H9 (cell line): Measurements from ENCODE around the gene TRPM1. TPM values are rescaled to one million over a fixed set of nuclear protein-coding genes. Genes with fewer than 3 reads are reported as not detected.

Experiments used
- DNase-seq: peaks from one replicate; pipeline ENCODE4 v3.0.0-alpha.2; 2017
- H2AFZ ChIP-seq: one replicate; pipeline ENCODE4 v1.6.1; 2013; ENCODE audit warnings: mild to moderate bottlenecking, low read length, control low read depth, moderate library complexity
- H2AK5ac ChIP-seq: 2 replicates; pipeline ENCODE4 v1.6.1; 2013; ENCODE audit warnings: low read length, control low read depth, mixed read lengths; ENCODE audit not compliant: insufficient read length
- H2BK120ac ChIP-seq: one replicate; pipeline ENCODE4 v1.6.1; 2013; ENCODE audit warnings: low read depth, mild to moderate bottlenecking, low read length, control low read depth, inconsistent platforms; ENCODE audit not compliant: poor library complexity, severe bottlenecking
- H2BK12ac ChIP-seq: 2 replicates; pipeline ENCODE4 v1.6.1; 2013; ENCODE audit warnings: low read length, control low read depth, mixed read lengths, low read depth; ENCODE audit not compliant: insufficient read length
- H2BK15ac ChIP-seq: 2 replicates; pipeline ENCODE4 v1.6.1; 2013; ENCODE audit warnings: low read depth, low read length, control low read depth
- H2BK20ac ChIP-seq: one replicate; pipeline ENCODE4 v1.6.1; 2013; ENCODE audit warnings: low read depth, mild to moderate bottlenecking, low read length, control low read depth, inconsistent platforms; ENCODE audit not compliant: poor library complexity, severe bottlenecking
- H2BK5ac ChIP-seq: 2 replicates; pipeline ENCODE4 v1.6.1; 2013; ENCODE audit warnings: low read length, control low read depth, mixed read lengths; ENCODE audit not compliant: insufficient read length
- H3K14ac ChIP-seq: 2 replicates; pipeline ENCODE4 v1.6.1; 2013; ENCODE audit warnings: low read length, control low read depth; ENCODE audit not compliant: insufficient read depth
- H3K18ac ChIP-seq: 2 replicates; pipeline ENCODE4 v1.6.1; 2013; ENCODE audit warnings: low read depth, mild to moderate bottlenecking, mixed read lengths, low read length, control low read depth; ENCODE audit not compliant: insufficient read length
- H3K23ac ChIP-seq: 2 replicates; pipeline ENCODE4 v1.6.1; 2013; ENCODE audit warnings: low read length, control low read depth, mixed read lengths, low read depth; ENCODE audit not compliant: insufficient read length
- H3K23me2 ChIP-seq: 2 replicates; pipeline ENCODE4 v1.6.1; 2013; ENCODE audit warnings: low read depth, mild to moderate bottlenecking, mixed read lengths, low read length, control low read depth; ENCODE audit not compliant: insufficient read length, poor library complexity, severe bottlenecking
- H3K27ac ChIP-seq: 2 replicates; pipeline ENCODE4 v1.5.1; 2013; ENCODE audit warnings: low read length, control low read depth, mixed read lengths, low read depth; ENCODE audit not compliant: insufficient read length
- H3K27me3 ChIP-seq: 2 replicates; pipeline ENCODE4 v1.6.1; 2013; ENCODE audit warnings: low read length, control low read depth, inconsistent platforms; ENCODE audit not compliant: insufficient read depth
- H3K4ac ChIP-seq: 2 replicates; pipeline ENCODE4 v1.6.1; 2013; ENCODE audit warnings: low read depth, mild to moderate bottlenecking, control low read depth, inconsistent platforms, low read length, moderate library complexity
- H3K4me1 ChIP-seq: 2 replicates; pipeline ENCODE4 v1.6.1; 2013; ENCODE audit warnings: low read length, control low read depth, inconsistent platforms; ENCODE audit not compliant: insufficient read depth
- H3K4me2 ChIP-seq: 2 replicates; pipeline ENCODE4 v1.6.1; 2013; ENCODE audit warnings: low read length, control low read depth, mixed read lengths; ENCODE audit not compliant: insufficient read length, insufficient read depth
- H3K56ac ChIP-seq: 2 replicates; pipeline ENCODE4 v1.6.1; 2013; ENCODE audit warnings: low read depth, mild to moderate bottlenecking, mixed read lengths, low read length, control low read depth; ENCODE audit not compliant: insufficient read length
- H3K79me1 ChIP-seq: 2 replicates; pipeline ENCODE4 v1.6.1; 2013; ENCODE audit warnings: low read depth, mild to moderate bottlenecking, moderate library complexity, low read length, control low read depth, inconsistent platforms; ENCODE audit not compliant: insufficient read depth, poor library complexity, severe bottlenecking
- H3K79me2 ChIP-seq: 2 replicates; pipeline ENCODE4 v1.6.1; 2013; ENCODE audit warnings: low read length, control low read depth, inconsistent platforms; ENCODE audit not compliant: insufficient read depth
- H3K9ac ChIP-seq: 2 replicates; pipeline ENCODE4 v1.6.1; 2013; ENCODE audit warnings: low read length, control low read depth, mixed read lengths; ENCODE audit not compliant: insufficient read length; ENCODE audit errors: extremely low read depth
- H3K9me3 ChIP-seq: one replicate; pipeline ENCODE4 v1.6.1; 2013; ENCODE audit warnings: low read depth, low read length, inconsistent platforms; ENCODE audit not compliant: control insufficient read depth
- H3T11ph ChIP-seq: one replicate; pipeline ENCODE4 v1.6.1; 2013; ENCODE audit warnings: mild to moderate bottlenecking, low read length, control low read depth, inconsistent platforms
- H4K20me1 ChIP-seq: one replicate; pipeline ENCODE4 v1.6.1; 2013; ENCODE audit not compliant: control insufficient read depth, insufficient read length, insufficient read depth
- H4K5ac ChIP-seq: 2 replicates; pipeline ENCODE4 v1.6.1; 2013; ENCODE audit warnings: low read depth, mild to moderate bottlenecking, mixed read lengths, low read length, control low read depth; ENCODE audit not compliant: insufficient read length
- H4K8ac ChIP-seq: replicated peaks from 2 replicates; pipeline ENCODE4 v1.6.1; 2013; ENCODE audit warnings: low read length, control low read depth, mixed read lengths, low read depth; ENCODE audit not compliant: insufficient read length
- H4K91ac ChIP-seq: 2 replicates; pipeline ENCODE4 v1.6.1; 2013; ENCODE audit warnings: low read depth, mild to moderate bottlenecking, moderate library complexity, mixed read lengths, low read length, control low read depth; ENCODE audit not compliant: insufficient read length
- H3K27ac Mint-ChIP-seq, 3 experiments: 2 replicates in 2 of 3; 3 replicates in 1 of 3; pipeline ENCODE4 v1.8.0; 2020 to 2021; ENCODE audit warnings: mixed read lengths in 3 of 3, mild to moderate bottlenecking in 1 of 3, moderate library complexity in 1 of 3
- H3K27me3 Mint-ChIP-seq: 2 replicates; pipeline ENCODE4 v1.8.0; 2021; ENCODE audit warnings: low read depth, mild to moderate bottlenecking, moderate library complexity, mixed read lengths
- H3K36me3 Mint-ChIP-seq, 3 experiments: 2 replicates in 2 of 3; 3 replicates in 1 of 3; pipeline ENCODE4 v1.8.0; 2020 to 2021; ENCODE audit warnings: low read depth in 3 of 3, mixed read lengths in 3 of 3; ENCODE audit not compliant: insufficient read depth in 1 of 3
- H3K4me1 Mint-ChIP-seq, 2 experiments: 2 replicates each; pipeline ENCODE4 v1.8.0; 2020; ENCODE audit warnings: mixed read lengths in 2 of 2
- H3K4me3 Mint-ChIP-seq, 2 experiments: 2 replicates in 1 of 2; 3 replicates in 1 of 2; pipeline ENCODE4 v1.8.0; 2020 to 2021; ENCODE audit warnings: mild to moderate bottlenecking in 2 of 2, mixed read lengths in 2 of 2, moderate library complexity in 1 of 2
- H3K9me3 Mint-ChIP-seq, 2 experiments: 2 replicates in 1 of 2; 3 replicates in 1 of 2; pipeline ENCODE4 v1.8.0; 2020; ENCODE audit warnings: mild to moderate bottlenecking in 2 of 2, mixed read lengths in 2 of 2, moderate library complexity in 1 of 2
- WGBS: extraction: QIAGEN DNeasy Blood & Tissue Kit; methylation state at CpG from one replicate; pipeline ENCODE4 v1.1.7; 2013; ENCODE audit warnings: missing lambda C conversion rate, low lambda C conversion rate, mixed read lengths; ENCODE audit not compliant: insufficient read length; ENCODE audit errors: extremely low coverage; 5-methylcytosine and 5-hydroxymethylcytosine counted together
- total RNA-seq: library from RNA; stranded (reverse); gene quantifications from 2 replicates; pipeline ENCODE4 v1.2.1, GENCODE V29; 2021
- TF ChIP-seq, protein P1 (sequence below): fragments of 200-600 bp; sonication (generic); conservative IDR thresholded peaks from 3 replicates; pipeline ENCODE4 v1.8.0; 2021; ENCODE audit warnings: antibody characterized with exemption, mild to moderate bottlenecking

The TRPM1 gene
- total RNA-seq, 1 experiment from 2014 or later = not detected

DNA sequence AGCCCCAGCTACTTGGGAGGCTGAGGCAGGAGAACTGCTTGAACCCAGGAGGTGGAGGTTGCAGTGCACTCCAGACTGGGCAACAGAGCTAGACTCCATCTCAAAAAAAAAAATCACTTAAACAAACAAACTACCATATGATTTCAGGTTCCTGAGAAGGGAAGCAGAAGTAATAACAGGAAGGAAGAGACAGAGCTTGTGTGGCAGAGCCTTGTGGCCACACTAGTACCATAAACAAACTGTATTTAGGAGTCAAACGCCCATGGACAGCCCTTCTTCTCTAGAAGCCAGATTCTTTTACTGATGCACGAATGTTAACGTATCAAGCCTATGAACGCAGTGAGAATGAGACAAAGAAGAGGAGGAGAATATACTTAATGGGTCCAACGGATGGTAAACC, 122.1 kb downstream of the TRPM1 start:
- H3K9me3 ChIP-seq = no peaks in the 10 kb centered on the region
- no peaks in the 10 kb centered on the region for H4K20me1 ChIP-seq
- no peak overlapping the region for H3K56ac ChIP-seq
- no peak overlapping the region for H4K8ac ChIP-seq
- H3K4me3 Mint-ChIP-seq = no peak overlapping the region
- H3K27ac Mint-ChIP-seq = no peak overlapping the region
- H3K27me3 Mint-ChIP-seq = no peaks in the 10 kb centered on the region
- no peak overlapping the region for H3K9ac ChIP-seq
- H3K14ac ChIP-seq = no peak overlapping the region
- H2AK5ac ChIP-seq = no peak overlapping the region
- H3K9me3 Mint-ChIP-seq = no peaks in the 10 kb centered on the region
- no peak overlapping the region for H4K5ac ChIP-seq
- H2BK15ac ChIP-seq = no peak overlapping the region
- H2AFZ ChIP-seq = no peak overlapping the region
- no peaks in the 10 kb centered on the region for H3K79me2 ChIP-seq
- no peak overlapping the region for H2BK12ac ChIP-seq
- peaks cover 0 to 8% of the 10 kb centered on the region in 2 experiments; a peak in 1 of 4 replicates for H3K4me1 Mint-ChIP-seq
- no peak overlapping the region for H3K27ac ChIP-seq
- H3K23me2 ChIP-seq = no peaks in the 10 kb centered on the region
- no peak overlapping the region for H3K18ac ChIP-seq
- no peak overlapping the region for H3K4ac ChIP-seq
- no peak overlapping the region for H3T11ph ChIP-seq
- no peaks in the 10 kb centered on the region for H3K27me3 ChIP-seq
- no peak overlapping the region for H4K91ac ChIP-seq
- no peak overlapping the region for H2BK120ac ChIP-seq
- no peak overlapping the region for H2BK5ac ChIP-seq
- TF ChIP-seq, protein P1, sequence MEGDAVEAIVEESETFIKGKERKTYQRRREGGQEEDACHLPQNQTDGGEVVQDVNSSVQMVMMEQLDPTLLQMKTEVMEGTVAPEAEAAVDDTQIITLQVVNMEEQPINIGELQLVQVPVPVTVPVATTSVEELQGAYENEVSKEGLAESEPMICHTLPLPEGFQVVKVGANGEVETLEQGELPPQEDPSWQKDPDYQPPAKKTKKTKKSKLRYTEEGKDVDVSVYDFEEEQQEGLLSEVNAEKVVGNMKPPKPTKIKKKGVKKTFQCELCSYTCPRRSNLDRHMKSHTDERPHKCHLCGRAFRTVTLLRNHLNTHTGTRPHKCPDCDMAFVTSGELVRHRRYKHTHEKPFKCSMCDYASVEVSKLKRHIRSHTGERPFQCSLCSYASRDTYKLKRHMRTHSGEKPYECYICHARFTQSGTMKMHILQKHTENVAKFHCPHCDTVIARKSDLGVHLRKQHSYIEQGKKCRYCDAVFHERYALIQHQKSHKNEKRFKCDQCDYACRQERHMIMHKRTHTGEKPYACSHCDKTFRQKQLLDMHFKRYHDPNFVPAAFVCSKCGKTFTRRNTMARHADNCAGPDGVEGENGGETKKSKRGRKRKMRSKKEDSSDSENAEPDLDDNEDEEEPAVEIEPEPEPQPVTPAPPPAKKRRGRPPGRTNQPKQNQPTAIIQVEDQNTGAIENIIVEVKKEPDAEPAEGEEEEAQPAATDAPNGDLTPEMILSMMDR = no peak
- WGBS = no CpG with 5 or more reads among the region's 5 CpGs
- peaks cover 0 to 17% (median 1%) of the 10 kb centered on the region in 3 experiments; a peak in 2 of 7 replicates for H3K36me3 Mint-ChIP-seq
- H3K23ac ChIP-seq = no peak overlapping the region
- H3K4me2 ChIP-seq = no peak overlapping the region
- no peak overlapping the region for H2BK20ac ChIP-seq
- H3K79me1 ChIP-seq = peaks cover 3% of the 10 kb centered on the region
- no peaks in the 10 kb centered on the region for H3K4me1 ChIP-seq
- DNase-seq = no peak
